Stimulated activated CD4-positive, alpha-beta T cell treated with anti-CD3 and anti-CD28 coated beads, TNF-alpha, amount 100 ng/mL, for 24 hours (primary cell): ENCODE results near the gene TRMT5.

ENCODE experiments used
- DNase-seq, 3 experiments: peaks; one replicate each; pipeline ENCODE4 v3.0.0-alpha.2; 2020; ENCODE audit warnings: low read depth in 3 of 3

The TRMT5 gene

DNA sequence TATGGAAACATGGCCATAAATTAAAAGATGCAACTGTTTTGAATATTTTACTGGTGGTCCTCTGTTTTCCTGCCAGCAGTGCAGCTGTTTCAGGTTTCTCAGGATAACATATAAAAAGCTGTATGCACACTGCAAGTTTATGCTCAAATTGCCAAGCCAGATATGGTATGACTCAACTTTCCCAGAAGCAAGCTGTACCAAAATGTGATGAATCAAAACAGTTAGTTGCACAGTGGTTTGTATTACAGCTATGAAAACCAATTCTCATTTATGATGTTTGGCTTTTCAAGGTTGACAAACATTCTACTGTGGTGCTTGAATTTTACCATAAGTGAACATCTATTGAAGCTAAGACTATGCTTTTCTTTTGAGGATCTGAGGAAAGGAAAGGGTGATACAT lies 15.5 kb downstream of the TRMT5 start:
- DNase-seq: no peak

DNA sequence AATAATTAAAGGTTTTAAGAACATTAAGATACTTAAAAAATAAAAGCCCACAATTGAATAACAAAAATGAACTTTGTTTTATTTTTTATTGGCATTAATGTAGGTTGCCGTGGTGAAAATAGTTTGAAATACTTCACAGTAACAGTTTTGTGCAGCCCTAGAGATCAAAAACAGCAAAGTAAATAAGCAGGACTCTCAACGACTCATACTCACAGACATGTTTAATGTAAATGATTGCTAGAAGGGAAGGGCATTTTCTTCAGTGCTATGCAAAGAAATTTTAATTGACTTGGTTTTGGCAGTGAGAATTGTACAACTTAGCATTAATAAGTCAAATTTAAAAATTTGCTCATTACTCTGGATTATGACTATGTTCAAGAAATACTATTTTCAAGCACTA lies 16.0 kb downstream of the TRMT5 start:
- no peak for DNase-seq

DNA sequence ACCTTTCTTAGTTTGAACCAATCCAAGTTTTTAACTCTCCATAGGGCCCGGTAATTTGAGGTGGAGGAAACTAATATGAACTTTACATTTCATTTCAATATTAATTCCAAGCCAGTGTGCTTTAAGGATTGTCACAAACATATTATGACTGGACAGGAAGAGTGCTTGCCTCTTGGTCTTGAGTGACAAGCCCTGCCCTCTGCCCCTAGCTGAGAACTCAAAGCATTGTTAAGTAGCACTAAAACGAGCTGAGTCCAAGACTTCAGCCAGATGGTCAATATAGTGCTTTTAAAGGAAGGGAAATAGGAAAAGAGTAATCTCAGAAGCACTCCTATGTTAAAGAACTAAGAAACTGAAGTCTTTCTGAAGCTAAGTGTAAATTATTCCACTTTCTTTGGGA lies 17.1 kb downstream of the TRMT5 start:
- no peak for DNase-seq

DNA sequence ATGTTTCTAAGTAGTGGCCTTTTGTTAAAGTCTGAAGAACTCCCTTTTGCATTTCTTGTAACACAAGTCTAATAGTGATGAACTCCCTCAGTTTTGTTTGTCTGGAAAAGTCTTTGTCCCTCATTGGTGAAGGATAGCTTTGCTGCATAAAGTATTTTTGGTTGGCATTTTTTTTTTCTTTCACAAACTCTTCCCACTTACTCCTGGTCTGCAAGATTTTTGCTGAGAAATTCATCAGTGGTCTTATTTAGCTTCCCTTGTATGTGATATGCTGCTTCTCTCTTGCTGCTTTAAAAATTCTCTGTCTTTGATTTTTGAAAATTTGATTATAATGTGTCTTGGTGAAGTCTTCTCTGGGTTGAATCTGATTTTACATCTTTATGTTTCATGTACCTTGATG lies 22.7 kb downstream of the TRMT5 start:
- DNase-seq: no peak

DNA sequence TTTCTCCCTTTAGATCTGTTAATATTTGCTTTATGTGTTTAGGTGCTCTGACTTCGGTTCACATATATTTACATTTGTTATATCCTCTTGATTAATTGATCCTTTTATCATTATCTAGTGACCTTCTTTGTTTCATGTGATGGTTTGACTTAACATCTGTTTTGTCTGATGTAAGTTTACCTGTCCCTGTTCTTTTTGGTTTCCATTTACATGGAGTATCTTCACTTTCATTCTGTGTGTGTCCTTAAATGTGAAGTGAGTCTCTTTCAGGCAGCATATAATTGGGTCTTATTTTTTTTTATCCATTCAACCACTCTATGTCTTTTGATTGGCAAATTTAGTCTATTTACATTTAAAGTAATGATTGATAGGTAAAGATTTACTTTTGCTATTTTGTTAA lies 24.2 kb downstream of the TRMT5 start:
- DNase-seq: no peak

DNA sequence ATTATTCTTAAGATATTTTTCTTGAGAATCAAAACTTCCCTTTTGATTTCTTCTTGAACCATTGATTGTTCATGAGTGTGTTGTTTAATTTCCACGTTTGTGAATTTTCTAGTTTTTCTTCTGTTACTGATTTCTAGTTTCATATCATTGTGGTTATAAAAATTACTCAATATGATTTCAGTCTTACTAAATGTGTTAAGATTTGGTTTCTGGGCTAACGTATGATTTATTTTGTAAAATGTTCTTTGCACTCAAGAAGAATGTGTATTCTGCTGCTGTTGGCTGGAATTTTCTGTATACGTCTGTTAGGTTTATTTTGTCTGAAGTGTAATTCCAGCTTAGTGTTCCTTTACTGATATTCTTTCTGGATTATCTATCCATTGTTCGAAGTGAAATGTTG lies 24.7 kb downstream of the TRMT5 start:
- no peak for DNase-seq

DNA sequence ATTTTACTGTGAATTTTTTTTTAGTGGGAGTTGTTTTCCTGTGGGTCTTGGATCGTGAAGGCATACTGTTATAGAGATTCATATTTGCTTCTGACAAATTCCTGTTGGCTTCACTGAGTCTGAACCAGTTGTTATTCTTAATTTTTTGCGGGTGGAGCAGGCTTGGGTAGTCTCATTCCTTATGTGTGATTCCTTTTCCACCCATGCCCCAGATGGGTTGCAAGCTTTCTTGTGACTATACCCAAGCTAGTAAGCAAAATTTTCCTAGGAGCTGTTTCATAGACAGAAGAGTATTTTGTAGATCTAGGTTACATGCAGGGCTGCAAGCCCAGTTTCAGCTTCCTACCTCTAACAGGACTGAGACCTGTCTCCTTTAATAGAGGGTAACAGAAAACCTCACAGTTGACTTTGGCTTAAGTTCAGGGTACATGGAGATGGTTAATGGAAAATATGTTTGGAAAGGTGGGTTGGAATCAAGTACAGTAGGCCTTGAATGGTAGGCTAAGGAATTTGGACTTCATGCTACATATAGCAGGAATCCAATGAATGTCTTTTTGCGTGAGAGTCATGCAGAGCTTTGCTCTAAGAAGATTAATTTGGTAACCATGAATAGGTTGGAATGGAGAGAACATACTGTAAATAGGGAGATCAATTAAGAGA lies 29.0 kb downstream of the TRMT5 start:
- no peak for DNase-seq

DNA sequence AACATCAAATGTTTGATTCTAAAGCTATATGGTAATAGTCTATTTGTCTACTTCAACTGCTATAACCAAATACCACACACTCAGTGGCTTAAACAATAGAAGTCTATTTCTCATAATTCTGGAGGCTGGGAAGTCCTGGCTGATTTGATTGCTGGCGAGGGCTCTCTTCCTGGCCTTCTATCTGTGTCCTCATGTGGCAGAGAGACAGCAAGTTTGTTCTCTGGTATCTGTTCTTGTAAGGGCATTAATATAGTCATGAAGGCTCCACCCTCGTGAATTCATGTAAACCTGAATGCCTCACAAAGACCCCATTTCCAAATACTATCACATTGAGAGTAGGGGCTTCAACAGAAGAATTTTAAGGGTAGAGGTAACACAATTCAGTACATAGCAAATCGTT lies 34.1 kb downstream of the TRMT5 start:
- no peak for DNase-seq

DNA sequence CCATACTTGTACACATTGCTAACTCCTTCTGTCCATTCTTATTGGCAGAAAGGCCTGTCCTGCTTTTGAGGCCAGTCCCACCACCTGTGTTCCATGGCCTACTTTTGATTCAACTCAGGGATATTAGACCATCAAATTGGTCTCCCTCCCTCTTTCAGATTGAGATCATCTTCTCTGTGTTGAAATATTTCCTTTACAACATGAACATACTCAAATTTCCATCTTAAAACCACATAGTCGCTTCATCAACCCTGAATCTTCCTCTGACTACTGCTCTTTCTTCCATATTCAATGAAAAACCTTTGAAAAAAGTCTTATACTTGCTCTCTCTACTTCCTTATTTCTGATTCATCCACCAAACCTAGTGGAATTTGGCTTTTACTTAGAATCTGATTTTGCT lies 34.9 kb downstream of the TRMT5 start:
- DNase-seq: no peak

DNA sequence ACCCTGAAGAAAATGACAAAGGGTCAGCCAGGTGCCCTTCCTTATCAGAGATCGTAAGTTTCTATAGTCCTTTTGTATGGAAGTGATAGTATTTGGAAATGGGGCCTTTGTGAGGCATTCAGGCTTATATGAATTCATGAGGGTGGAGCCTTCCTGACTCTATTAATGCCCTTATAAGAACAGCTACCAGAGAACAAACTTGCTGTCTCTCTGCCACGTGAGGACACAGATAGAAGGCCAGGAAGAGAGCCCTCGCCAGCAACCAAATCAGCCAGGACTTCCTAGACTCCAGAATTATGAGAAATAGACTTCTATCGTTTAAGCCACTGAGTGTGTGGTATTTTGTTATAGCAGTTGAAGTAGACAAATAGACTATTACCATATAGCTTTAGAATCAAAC lies 36.7 kb downstream of the TRMT5 start:
- DNase-seq: no peak

DNA sequence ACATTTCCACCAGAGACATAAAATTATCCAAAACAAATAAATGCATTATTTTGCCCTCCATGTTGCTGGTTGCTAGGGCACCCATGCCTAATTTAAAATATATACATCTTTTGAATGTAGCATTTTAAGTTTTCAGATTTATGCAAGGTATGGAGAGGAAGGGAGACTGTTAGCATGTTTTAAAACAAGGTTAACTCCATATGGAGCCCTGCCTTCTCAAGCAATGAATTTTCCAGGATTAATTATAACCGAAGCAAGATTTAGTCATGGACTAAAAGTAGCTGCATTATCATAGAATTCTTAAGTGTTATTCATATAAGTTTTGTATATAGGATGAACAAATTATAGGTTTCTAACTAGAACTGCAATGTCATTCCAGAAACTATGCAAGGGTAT lies 37.2 kb downstream of the TRMT5 start:
- DNase-seq: no peak

DNA sequence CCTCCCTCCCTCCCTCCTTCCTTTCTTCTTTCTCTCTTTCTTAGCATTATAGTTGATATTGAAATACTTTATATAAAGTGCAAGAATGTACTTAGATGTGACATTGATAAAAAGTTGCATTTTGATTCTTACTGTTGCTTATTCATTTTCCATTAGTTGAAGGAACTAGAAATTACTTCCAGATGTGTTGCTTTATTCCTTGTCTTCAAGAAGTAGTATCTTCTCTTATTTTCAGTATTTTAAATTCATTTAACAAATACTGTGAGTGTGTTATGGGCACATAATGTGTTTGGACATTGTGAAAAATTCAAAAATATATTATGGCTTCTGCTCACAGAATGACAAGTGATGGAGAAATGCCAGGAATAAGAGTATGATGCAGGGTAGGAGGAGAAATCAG lies 45.6 kb downstream of the TRMT5 start:
- no peak for DNase-seq

DNA sequence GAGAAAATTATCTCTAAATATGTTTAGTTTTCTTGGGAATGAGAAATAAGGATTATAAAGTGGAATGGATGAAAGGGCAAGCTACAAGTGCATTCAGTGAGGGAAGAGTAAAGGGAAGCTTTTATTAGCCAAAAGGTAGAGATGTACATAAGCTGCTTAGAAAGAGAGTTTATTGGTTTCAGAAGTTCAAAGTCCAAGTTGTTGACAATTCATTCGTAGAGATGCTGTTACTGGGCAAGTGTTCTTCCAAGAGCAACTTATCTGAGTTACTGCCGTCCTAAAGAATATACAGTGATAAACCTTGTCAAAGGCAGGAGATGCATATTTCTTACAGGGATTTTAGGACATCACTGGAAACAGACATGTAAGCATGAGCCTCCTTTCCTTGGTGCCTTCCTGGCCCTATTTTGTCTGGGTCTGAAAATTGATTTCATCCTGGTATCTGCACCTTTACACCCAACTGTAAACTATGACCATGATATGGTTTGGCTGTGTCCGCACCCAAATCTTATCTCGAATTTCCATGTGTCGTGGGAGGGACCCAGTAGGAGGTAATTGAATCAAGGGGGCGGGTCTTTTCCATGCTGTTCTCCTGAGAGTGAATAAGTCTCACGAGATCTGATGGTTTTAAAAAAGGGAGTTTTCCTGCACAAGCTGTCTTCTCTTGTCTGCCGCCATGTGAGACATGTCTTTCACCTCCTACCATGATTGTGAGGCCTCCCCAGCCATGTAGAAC lies 46.8 kb downstream of the TRMT5 start:
- no peak for DNase-seq

DNA sequence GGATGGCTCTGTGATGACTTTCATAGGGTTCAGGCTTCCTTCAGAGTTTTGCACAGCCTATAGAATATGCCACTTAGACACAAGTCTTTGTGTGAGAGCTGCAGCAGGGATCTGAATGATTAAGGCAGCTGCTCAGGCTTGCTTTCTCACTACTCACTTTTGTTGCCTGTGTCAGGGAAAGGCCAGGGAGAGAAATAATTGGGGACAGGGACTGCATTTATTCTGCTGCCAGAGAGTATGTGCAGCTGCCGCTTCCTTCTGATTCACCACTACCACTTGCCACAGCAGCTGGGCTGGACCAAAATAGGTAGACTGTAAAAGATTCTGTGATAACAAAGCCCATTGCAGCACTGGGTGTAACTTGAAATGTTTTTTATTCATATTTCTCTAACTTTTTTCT lies 49.7 kb downstream of the TRMT5 start:
- DNase-seq: no peak

DNA sequence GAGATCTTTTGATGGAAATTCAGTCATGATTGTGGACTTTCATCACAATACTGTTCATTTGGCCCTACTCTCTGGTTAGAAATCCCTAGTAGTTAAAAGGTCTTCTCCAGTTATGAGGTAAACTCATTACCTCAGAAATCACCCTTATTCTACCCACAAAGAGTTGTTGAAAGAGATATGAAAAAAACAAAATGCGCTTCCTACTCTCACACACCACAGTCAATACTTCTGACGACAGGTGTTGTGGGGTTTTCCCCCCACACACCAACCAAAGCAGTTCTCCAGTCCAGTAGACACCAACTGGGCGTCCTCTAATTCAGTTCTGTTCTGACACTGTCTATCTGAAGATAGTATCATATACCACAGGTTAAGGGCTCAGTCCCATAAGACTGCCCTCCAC lies 54.9 kb downstream of the TRMT5 start:
- no peak for DNase-seq

DNA sequence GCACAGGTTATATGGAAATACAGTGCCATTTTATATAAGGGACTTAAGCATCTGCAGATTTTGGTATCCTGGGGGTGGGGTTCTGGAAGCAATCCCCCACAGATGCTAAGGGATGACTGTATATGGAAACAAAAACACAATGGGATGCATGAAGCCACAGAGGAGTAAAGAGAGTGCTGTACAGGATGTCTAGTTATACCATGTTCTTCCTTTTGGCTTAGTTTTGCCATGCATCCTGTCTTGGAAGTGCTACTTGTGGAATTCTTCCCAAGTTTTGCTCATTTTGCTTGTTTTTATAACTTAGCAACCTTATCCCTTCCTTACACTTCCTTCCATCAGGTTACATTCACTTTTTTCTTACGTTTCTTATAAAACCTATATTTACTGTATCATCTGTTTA lies 55.6 kb downstream of the TRMT5 start:
- DNase-seq: no peak

DNA sequence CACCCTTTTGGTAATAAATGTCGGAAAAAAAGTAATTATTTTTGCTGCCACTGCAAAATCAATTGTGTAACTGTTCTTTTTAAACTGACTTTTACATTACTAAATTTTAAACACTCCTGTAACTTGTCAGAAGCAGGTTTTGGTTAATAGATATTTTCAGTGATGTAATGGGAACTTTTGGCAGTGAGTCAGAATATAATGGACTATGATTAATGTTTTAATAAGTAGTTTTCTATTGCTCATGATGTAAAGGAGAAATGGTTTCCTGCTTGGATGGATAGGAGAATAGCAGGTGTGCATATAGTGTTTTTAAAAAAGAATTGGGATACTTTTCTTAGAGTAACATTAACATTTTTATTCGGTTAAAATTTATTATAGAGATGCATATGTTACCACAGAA lies 58.8 kb downstream of the TRMT5 start:
- no peak for DNase-seq
